B cell (primary cell): ENCODE measurements around the gene TRMU. TPM values are rescaled to one million over a fixed set of nuclear protein-coding genes. Genes with fewer than 3 reads are reported as not detected.

Experiments used
- ATAC-seq: fragments of 200-7000 bp; cut with Tn5 transposase; one replicate; pipeline ENCODE4 v1.10.0; 2021; ENCODE audit warnings: low read depth, mild to moderate bottlenecking, moderate number of reproducible peaks, moderate library complexity
- CTCF ChIA-PET: fragments of 350-600 bp; sonication (Branson Sonifier 250); formaldehyde crosslinking; loops from one replicate; lab custom pipeline; 2021; ENCODE audit warnings: antibody characterized with exemption, inconsistent platforms; lab: Charles Lee
- POLR2A ChIA-PET: fragments of 350-600 bp; sonication (Branson Sonifier 250); formaldehyde crosslinking; loops from one replicate; lab custom pipeline; 2021; ENCODE audit warnings: antibody characterized with exemption; lab: Charles Lee
- DNase-seq: peaks from one replicate; pipeline ENCODE4 v3.0.0; 2013
- H2AFZ ChIP-seq: 2 replicates; pipeline ENCODE4 v1.6.1; 2012; ENCODE audit warnings: mild to moderate bottlenecking, low read depth, low read length; ENCODE audit not compliant: insufficient read depth, poor library complexity, severe bottlenecking
- H3K27ac ChIP-seq, 2 donors: 1 replicate in 1 of 2; 2 replicates in 1 of 2; pipeline ENCODE4 v1.5.1; 2012 to 2013; ENCODE audit warnings: low read length in 2 of 2, mild to moderate bottlenecking in 2 of 2, moderate library complexity in 1 of 2
- H3K27me3 ChIP-seq, 4 experiments: fragments of 200-600 bp in 1 of 4; sonication (generic) in 1 of 4; replicated peaks in 1 of 4; 1 replicate in 2 of 4; 2 replicates in 2 of 4; pipeline versions ENCODE4 v1.6.1 to v1.7.0; 2013 to 2016; ENCODE audit warnings: low read length in 3 of 4, mild to moderate bottlenecking in 2 of 4, mixed read lengths in 1 of 4, moderate library complexity in 1 of 4; ENCODE audit not compliant: insufficient read depth in 4 of 4, control insufficient read depth in 3 of 4; ENCODE audit errors: control extremely low read depth in 1 of 4
- H3K36me3 ChIP-seq, 2 experiments: replicated peaks in 1 of 2; 1 replicate in 1 of 2; 2 replicates in 1 of 2; pipeline versions ENCODE4 v1.6.1 to v1.7.1; 2013; ENCODE audit warnings: low read length in 1 of 2; ENCODE audit not compliant: insufficient read depth in 2 of 2, control insufficient read depth in 1 of 2; ENCODE audit errors: control extremely low read depth in 1 of 2, extremely low read depth in 1 of 2
- H3K4me1 ChIP-seq, 2 donors: fragments of 200-600 bp in 1 of 2; sonication (generic) in 1 of 2; 1 replicate in 1 of 2; 2 replicates in 1 of 2; pipeline versions ENCODE4 v1.5.1 to v1.6.1; 2013 to 2017; ENCODE audit warnings: low read length in 2 of 2; ENCODE audit not compliant: control insufficient read depth in 2 of 2, insufficient read depth in 2 of 2
- H3K4me2 ChIP-seq: replicated peaks from 2 replicates; pipeline ENCODE3; 2012; ENCODE audit warnings: mild to moderate bottlenecking, low read depth, low read length; ENCODE audit not compliant: poor library complexity, severe bottlenecking
- H3K4me3 ChIP-seq, 5 experiments: fragments of 200-600 bp in 1 of 5; sonication (generic) in 1 of 5; 1 replicate in 3 of 5; 2 replicates in 2 of 5; pipeline versions ENCODE4 v1.5.1 to v1.7.0; 2011 to 2016; ENCODE audit warnings: low read length in 4 of 5, mild to moderate bottlenecking in 4 of 5, low read depth in 2 of 5, control low read depth in 1 of 5, moderate library complexity in 1 of 5; ENCODE audit not compliant: insufficient read depth in 1 of 5; ENCODE audit errors: control extremely low read depth in 1 of 5, extremely low read depth in 1 of 5
- H3K79me2 ChIP-seq: fragments of 200-600 bp; sonication (generic); one replicate; pipeline ENCODE4 v1.6.0; 2016; ENCODE audit warnings: low read length; ENCODE audit not compliant: control insufficient read depth, insufficient read depth
- H3K9ac ChIP-seq: fragments of 200-600 bp; sonication (generic); 2 replicates; pipeline ENCODE4 v1.6.1; 2017; ENCODE audit warnings: mild to moderate bottlenecking, low read length, moderate library complexity
- H3K9me3 ChIP-seq, 3 donors: one replicate each; pipeline versions ENCODE4 v1.6.1 to v1.7.1; 2013; ENCODE audit warnings: low read length in 2 of 3; ENCODE audit not compliant: control insufficient read depth in 2 of 3, insufficient read depth in 1 of 3; ENCODE audit errors: control extremely low read depth in 1 of 3
- H4K20me1 ChIP-seq: 2 replicates; pipeline ENCODE4 v1.6.0; 2012; ENCODE audit warnings: mild to moderate bottlenecking, low read length; ENCODE audit not compliant: insufficient read depth, control insufficient read depth, poor library complexity, severe bottlenecking
- H3K27ac Mint-ChIP-seq: one replicate; pipeline ENCODE4 v1.8.0; 2021; ENCODE audit warnings: mixed read lengths
- H3K27me3 Mint-ChIP-seq: one replicate; pipeline ENCODE4 v1.8.0; 2021; ENCODE audit warnings: mixed read lengths
- H3K4me1 Mint-ChIP-seq: one replicate; pipeline ENCODE4 v1.8.0; 2021; ENCODE audit warnings: mixed read lengths
- H3K4me3 Mint-ChIP-seq: one replicate; pipeline ENCODE4 v1.8.0; 2021; ENCODE audit warnings: mixed read lengths
- H3K9me3 Mint-ChIP-seq: one replicate; pipeline ENCODE4 v1.8.0; 2022; ENCODE audit warnings: mixed read lengths; ENCODE audit not compliant: insufficient read depth
- EZH2 ChIP-seq: IDR thresholded peaks from 2 replicates; pipeline ENCODE4 v1.6.1; 2012; ENCODE audit warnings: borderline replicate concordance, low read depth, mild to moderate bottlenecking, moderate library complexity, low read length; ENCODE audit not compliant: insufficient read depth, poor library complexity, severe bottlenecking
- WGBS: methylation state at CpG from one replicate; pipeline ENCODE4 v1.1.5; 2013; ENCODE audit warnings: missing lambda C conversion rate; ENCODE audit not compliant: insufficient coverage; 5-methylcytosine and 5-hydroxymethylcytosine counted together
- intact Hi-C: fragments of 100-400 bp; cut with micrococcal nuclease; formaldehyde crosslinking; loops from one replicate; pipeline ENCODE4 v1.10.0; 2022
- polyA plus RNA-seq: library from polyadenylated mRNA; depleted of rRNA; stranded (reverse); fragments of >200 nt; gene quantifications from 2 replicates; pipeline ENCODE4 v1.2.3, GENCODE V29; 2012
- total RNA-seq, 2 donors: library from RNA; stranded (reverse); fragments of 120-200 nt in 1 of 2; gene quantifications; 1 replicate in 1 of 2; 2 replicates in 1 of 2; pipeline versions ENCODE4 v1.2.3 to v1.2.4, GENCODE V29; 2013 to 2022
- TF ChIP-seq, protein P1 (sequence below): fragments of 200-600 bp; IDR thresholded peaks from one replicate; pipeline ENCODE4 v1.8.0; 2022; ENCODE audit warnings: antibody characterized with exemption, mild to moderate bottlenecking

The TRMU gene
- total and polyA plus RNA-seq, 2 donors (not counting 1 experiment from before 2014, with no cell fraction given), result 51.0 to 76.9 TPM

DNA sequence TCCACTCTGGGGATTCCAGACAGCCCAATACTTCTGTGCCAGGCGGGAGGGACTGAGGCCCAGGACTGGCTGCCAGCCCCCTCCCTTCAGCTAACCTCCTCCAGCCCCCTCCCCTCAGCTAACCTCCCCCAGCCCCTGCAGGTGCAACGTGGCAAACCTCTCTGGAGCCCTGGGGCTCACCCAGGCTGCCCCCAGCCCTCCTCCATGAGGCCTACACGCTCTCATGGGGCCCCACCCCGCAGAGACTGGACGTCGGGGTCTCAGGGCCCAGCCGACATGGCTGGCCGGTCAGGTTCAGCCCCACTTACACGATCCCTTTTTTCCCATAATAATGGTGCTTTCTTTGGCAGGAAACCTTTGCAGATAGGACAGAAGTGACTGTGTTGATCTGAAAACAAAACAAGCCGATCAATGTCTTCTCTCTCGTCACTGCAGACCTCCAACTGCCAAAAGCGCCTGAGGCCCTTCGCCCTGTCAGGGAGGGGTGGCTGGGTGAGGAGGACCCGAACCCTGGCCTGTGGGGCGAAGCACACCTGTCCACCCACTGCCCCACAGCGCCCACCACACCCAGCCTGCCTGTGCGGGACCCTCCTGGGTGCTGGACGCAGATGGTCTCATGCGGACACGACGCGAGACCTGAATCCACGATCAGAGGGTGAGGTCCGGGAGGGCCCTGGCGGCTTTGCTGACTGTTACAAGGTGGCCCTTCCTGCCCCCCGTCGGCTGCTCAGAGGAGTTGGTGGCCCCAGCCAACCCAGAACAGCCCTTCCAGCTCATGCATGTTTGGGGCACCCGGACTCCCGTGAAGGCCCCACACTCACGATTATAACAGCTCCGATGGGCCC lies 33.6 kb downstream of the TRMU start:
- Mint-ChIP-seq H3K9me3 (no peaks in the 10 kb centered on the region), H3K4me3 (no peak overlapping the region), H3K27ac (no peak overlapping the region), H3K4me1 (peaks cover 16% of the 10 kb centered on the region), H3K27me3 (no peaks in the 10 kb centered on the region)
- Histone ChIP-seq H3K9ac (no peak overlapping the region), H3K79me2 (no peaks in the 10 kb centered on the region), H3K4me3 (no peak overlapping the region), H3K27me3 (peaks cover 0 to 6% (median 0%) of the 10 kb centered on the region in 4 experiments), H3K9me3 (peaks cover 0 to 3% (median 0%) of the 10 kb centered on the region in 3 donors), H3K4me1 (peaks cover 8 to 66% of the 10 kb centered on the region in 2 donors), H3K27ac (no peak overlapping the region), H3K36me3 (peaks cover 0 to 31% of the 10 kb centered on the region in 2 experiments), H2AFZ (no peak overlapping the region), H4K20me1 (peaks cover 15% of the 10 kb centered on the region), H3K4me2 (no peak overlapping the region)
- ChIA-PET POLR2A (no interaction called here), CTCF (interaction anchor here (0.6 to 5.5 kb wide), 5 partner anchors 90 to 248 kb away, joined by 3 to 142 read pairs (median 7); no protein-coding TSS in a partner anchor)
- ATAC-seq (no peak), DNase-seq (no peak)
- intact Hi-C loops, result loop anchor here (10.0 kb wide), 1 partner anchor 66 kb away; no protein-coding TSS in a partner anchor
- WGBS, result 97% methylated on average over 24 of the region's 31 CpGs
- no peak for TF ChIP-seq EZH2
- TF ChIP-seq, protein P1, sequence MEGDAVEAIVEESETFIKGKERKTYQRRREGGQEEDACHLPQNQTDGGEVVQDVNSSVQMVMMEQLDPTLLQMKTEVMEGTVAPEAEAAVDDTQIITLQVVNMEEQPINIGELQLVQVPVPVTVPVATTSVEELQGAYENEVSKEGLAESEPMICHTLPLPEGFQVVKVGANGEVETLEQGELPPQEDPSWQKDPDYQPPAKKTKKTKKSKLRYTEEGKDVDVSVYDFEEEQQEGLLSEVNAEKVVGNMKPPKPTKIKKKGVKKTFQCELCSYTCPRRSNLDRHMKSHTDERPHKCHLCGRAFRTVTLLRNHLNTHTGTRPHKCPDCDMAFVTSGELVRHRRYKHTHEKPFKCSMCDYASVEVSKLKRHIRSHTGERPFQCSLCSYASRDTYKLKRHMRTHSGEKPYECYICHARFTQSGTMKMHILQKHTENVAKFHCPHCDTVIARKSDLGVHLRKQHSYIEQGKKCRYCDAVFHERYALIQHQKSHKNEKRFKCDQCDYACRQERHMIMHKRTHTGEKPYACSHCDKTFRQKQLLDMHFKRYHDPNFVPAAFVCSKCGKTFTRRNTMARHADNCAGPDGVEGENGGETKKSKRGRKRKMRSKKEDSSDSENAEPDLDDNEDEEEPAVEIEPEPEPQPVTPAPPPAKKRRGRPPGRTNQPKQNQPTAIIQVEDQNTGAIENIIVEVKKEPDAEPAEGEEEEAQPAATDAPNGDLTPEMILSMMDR, result no peak
